Measurements from ENCODE around the gene OTULIN.

- TF ChIP-seq CTCF (IDR thresholded peaks at IDR 0.05): no peak
- TF ChIP-seq POLR2A (IDR thresholded peaks at IDR 0.05): no peak
These were observed 7.6 kb upstream of the OTULIN start for GRCh38 chr5:14656898-14657297.

Data from uterus (tissue), 2 donors.